ENCODE measurements around the gene UMAD1. TPM values are rescaled to one million over a fixed set of nuclear protein-coding genes. Genes with fewer than 3 reads are reported as not detected.

UMAD1 gene
- total and polyA plus RNA-seq, 2 experiments from 2014 or later: 8.4 to 12.4 TPM

DNA sequence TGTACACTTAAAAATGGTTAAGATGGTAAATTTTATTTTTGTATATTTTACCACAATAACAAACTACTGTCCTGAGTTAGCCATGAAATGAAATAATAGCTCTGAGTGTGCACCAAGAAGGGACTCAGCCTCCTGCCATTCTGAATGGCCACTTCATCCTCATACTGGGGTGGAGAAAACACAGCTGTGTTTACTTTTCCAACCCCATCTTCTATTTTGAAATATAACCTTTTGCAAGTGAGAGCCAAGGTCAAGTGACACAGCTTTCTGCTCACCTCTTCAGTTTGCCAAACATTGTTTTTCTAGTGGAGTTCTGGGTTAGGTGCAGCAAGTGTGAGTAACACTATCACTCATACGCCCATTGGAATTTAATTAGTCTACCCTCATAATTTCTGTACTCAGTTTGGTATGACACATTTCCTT is 220.7 kb downstream of the UMAD1 start (continued):
- TF ChIP-seq ZNF114 (CRISPR knock-in tag; IDR thresholded peaks at IDR 0.05): no peak
- TF ChIP-seq EZH2phosphoT487 (IDR thresholded peaks at IDR 0.05; ENCODE audit: unreplicated experiment): no peak
- TF ChIP-seq STAT1 (IDR thresholded peaks at IDR 0.05; ENCODE audit: unreplicated experiment): no peak
- TF ChIP-seq JUNB (IDR thresholded peaks at IDR 0.05; ENCODE audit: unreplicated experiment): no peak
- no peak for TF ChIP-seq NANOG (IDR thresholded peaks at IDR 0.05; ENCODE audit: borderline replicate concordance)

GRCh38 chr7:7862393-7862792 is 221.8 kb downstream of the UMAD1 start:
- TF ChIP-seq JUNB (IDR thresholded peaks at IDR 0.05; ENCODE audit: unreplicated experiment) (no peak), CREB1 (CRISPR knock-in tag; IDR thresholded peaks at IDR 0.05; ENCODE audit: low read depth) (no peak), ZNF331 (CRISPR knock-in tag; IDR thresholded peaks at IDR 0.05; ENCODE audit: low read depth) (no peak), NANOG (IDR thresholded peaks at IDR 0.05; ENCODE audit: borderline replicate concordance) (no peak), ZNF114 (CRISPR knock-in tag; IDR thresholded peaks at IDR 0.05) (no peak), ETS1 (IDR thresholded peaks at IDR 0.05) (no peak)
- TF ChIP-seq, protein P1, sequence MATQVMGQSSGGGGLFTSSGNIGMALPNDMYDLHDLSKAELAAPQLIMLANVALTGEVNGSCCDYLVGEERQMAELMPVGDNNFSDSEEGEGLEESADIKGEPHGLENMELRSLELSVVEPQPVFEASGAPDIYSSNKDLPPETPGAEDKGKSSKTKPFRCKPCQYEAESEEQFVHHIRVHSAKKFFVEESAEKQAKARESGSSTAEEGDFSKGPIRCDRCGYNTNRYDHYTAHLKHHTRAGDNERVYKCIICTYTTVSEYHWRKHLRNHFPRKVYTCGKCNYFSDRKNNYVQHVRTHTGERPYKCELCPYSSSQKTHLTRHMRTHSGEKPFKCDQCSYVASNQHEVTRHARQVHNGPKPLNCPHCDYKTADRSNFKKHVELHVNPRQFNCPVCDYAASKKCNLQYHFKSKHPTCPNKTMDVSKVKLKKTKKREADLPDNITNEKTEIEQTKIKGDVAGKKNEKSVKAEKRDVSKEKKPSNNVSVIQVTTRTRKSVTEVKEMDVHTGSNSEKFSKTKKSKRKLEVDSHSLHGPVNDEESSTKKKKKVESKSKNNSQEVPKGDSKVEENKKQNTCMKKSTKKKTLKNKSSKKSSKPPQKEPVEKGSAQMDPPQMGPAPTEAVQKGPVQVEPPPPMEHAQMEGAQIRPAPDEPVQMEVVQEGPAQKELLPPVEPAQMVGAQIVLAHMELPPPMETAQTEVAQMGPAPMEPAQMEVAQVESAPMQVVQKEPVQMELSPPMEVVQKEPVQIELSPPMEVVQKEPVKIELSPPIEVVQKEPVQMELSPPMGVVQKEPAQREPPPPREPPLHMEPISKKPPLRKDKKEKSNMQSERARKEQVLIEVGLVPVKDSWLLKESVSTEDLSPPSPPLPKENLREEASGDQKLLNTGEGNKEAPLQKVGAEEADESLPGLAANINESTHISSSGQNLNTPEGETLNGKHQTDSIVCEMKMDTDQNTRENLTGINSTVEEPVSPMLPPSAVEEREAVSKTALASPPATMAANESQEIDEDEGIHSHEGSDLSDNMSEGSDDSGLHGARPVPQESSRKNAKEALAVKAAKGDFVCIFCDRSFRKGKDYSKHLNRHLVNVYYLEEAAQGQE (IDR thresholded peaks at IDR 0.05; ENCODE audit: unreplicated experiment): no peak
- no peaks in the 10 kb centered on the region for H3K27me3 ChIP-seq (ENCODE audit: insufficient read depth)
- ATAC-seq: no peak
- H3F3A ChIP-seq (replicated peaks; ENCODE audit: low read depth): 0 out of 2 replicates have a peak, but pooled peaks cover 4% of the 10 kb centered on the region
- H3K36me3 ChIP-seq (ENCODE audit: insufficient read depth): no peaks in the 10 kb centered on the region
- no peaks in the 10 kb centered on the region for H3K79me2 ChIP-seq (replicated peaks; ENCODE audit: insufficient read depth)
- H3K4me2 ChIP-seq: no peak overlapping the region
- H2AFZ ChIP-seq: no peak overlapping the region
- Mint-ChIP-seq H3K36me3 (ENCODE audit: low read depth) (no peaks in the 10 kb centered on the region), H3K4me3 (no peak overlapping the region), H3K9me3 (no peaks in the 10 kb centered on the region), H3K27me3 (ENCODE audit: insufficient read depth, low read depth, poor library complexity) (no peaks in the 10 kb centered on the region), H3K27ac (no peak overlapping the region), H3K4me1 (peaks cover 11% of the 10 kb centered on the region)
- no peaks in the 10 kb centered on the region for H3K9me2 ChIP-seq (ENCODE audit: insufficient read depth)
- peaks cover 11% of the 10 kb centered on the region for H3K4me1 ChIP-seq (ENCODE audit: insufficient read depth)
- H3K27ac ChIP-seq (ENCODE audit: low read depth): no peak overlapping the region
- no peak overlapping the region for H3K4me3 ChIP-seq
- no peak for DNase-seq (ENCODE audit: low spot score)
- no peaks in the 10 kb centered on the region for H4K20me1 ChIP-seq (replicated peaks; ENCODE audit: insufficient read depth)
